Neural cell (in vitro differentiated cells): ENCODE measurements around the gene GRID1. TPM values are rescaled to one million over a fixed set of nuclear protein-coding genes. Genes with fewer than 3 reads are reported as not detected.

Experiments used
- H2AFZ ChIP-seq: fragments of 200-600, 300-800 bp; sonication (generic), shearing (Covaris generic); 2 replicates; pipeline ENCODE4 v1.6.0; 2014; ENCODE audit warnings: low read depth, mild to moderate bottlenecking, antibody characterized with exemption, low read length, moderate library complexity
- H3F3A ChIP-seq: fragments of 200-600 bp; shearing (Covaris generic); 2 replicates; pipeline ENCODE4 v1.6.1; 2016; ENCODE audit warnings: mild to moderate bottlenecking, moderate library complexity, mixed read lengths, antibody characterized with exemption, low read length; ENCODE audit not compliant: insufficient read depth, poor library complexity, severe bottlenecking
- H3K27ac ChIP-seq: fragments of 200-600, 300-800 bp; sonication (generic), shearing (Covaris generic); 2 replicates; pipeline ENCODE4 v1.5.1; 2014; ENCODE audit warnings: mild to moderate bottlenecking, low read length, moderate library complexity
- H3K27me3 ChIP-seq: fragments of 300-800, 200-600 bp; sonication (generic), shearing (Covaris generic); 2 replicates; pipeline ENCODE4 v1.6.0; 2014; ENCODE audit warnings: mild to moderate bottlenecking, low read depth, low read length, moderate library complexity; ENCODE audit not compliant: insufficient read depth
- H3K36me3 ChIP-seq: fragments of 300-800, 200-600 bp; sonication (generic), shearing (Covaris generic); 2 replicates; pipeline ENCODE4 v1.5.1; 2014; ENCODE audit warnings: mild to moderate bottlenecking, antibody characterized with exemption, low read length, moderate library complexity; ENCODE audit not compliant: insufficient read depth
- H3K4me2 ChIP-seq: fragments of 300-800, 200-600 bp; sonication (generic), shearing (Covaris generic); 2 replicates; pipeline ENCODE4 v1.6.0; 2014; ENCODE audit warnings: mild to moderate bottlenecking, low read length
- H3K4me3 ChIP-seq: fragments of 300-800, 200-600 bp; sonication (generic), shearing (Covaris generic); 2 replicates; pipeline ENCODE4 v1.5.1; 2014; ENCODE audit warnings: mild to moderate bottlenecking, low read length, moderate library complexity
- H3K79me2 ChIP-seq: fragments of 200-600 bp; shearing (Covaris generic); replicated peaks from 2 replicates; pipeline ENCODE4 v1.6.0; 2014; ENCODE audit warnings: mild to moderate bottlenecking, low read length, moderate library complexity; ENCODE audit not compliant: insufficient read depth
- H3K9ac ChIP-seq: fragments of 300-800, 200-600 bp; sonication (generic), shearing (Covaris generic); 2 replicates; pipeline ENCODE4 v1.6.1; 2016; ENCODE audit warnings: mild to moderate bottlenecking, low read length, mixed read lengths
- H3K9me2 ChIP-seq: fragments of 200-600 bp; shearing (Covaris generic); 2 replicates; pipeline ENCODE4 v1.6.1; 2016; ENCODE audit warnings: mild to moderate bottlenecking, low read length, mixed read lengths; ENCODE audit not compliant: insufficient read depth
- H3K9me3 ChIP-seq: fragments of 200-600, 300-800 bp; sonication (generic), shearing (Covaris generic); 2 replicates; pipeline ENCODE4 v1.6.1; 2016; ENCODE audit warnings: mild to moderate bottlenecking, mixed run types, low read length, moderate library complexity, mixed read lengths
- H4K20me1 ChIP-seq: fragments of 200-600 bp; shearing (Covaris generic); 2 replicates; pipeline ENCODE4 v1.6.1; 2016; ENCODE audit warnings: mild to moderate bottlenecking, mixed run types; ENCODE audit not compliant: insufficient read depth
- EP300 ChIP-seq: fragments of 450-650 bp; conservative IDR thresholded peaks from 2 replicates; pipeline ENCODE4 v1.6.1; 2014; ENCODE audit warnings: antibody characterized with exemption, mild to moderate bottlenecking, moderate library complexity; ENCODE audit not compliant: poor library complexity, severe bottlenecking
- EZH2 ChIP-seq: fragments of 200-600, 300-800 bp; shearing (Covaris generic), sonication (generic); IDR thresholded peaks from 2 replicates; pipeline ENCODE4 v1.6.1; 2014; ENCODE audit warnings: antibody characterized with exemption, low read length, borderline replicate concordance, mild to moderate bottlenecking; ENCODE audit not compliant: insufficient read depth, poor library complexity, severe bottlenecking
- MXI1 ChIP-seq: fragments of 450-650 bp; conservative IDR thresholded peaks from 2 replicates; pipeline ENCODE4 v1.6.1; 2014; ENCODE audit warnings: antibody characterized with exemption, mild to moderate bottlenecking; ENCODE audit not compliant: poor library complexity, severe bottlenecking
- POLR2AphosphoS5 ChIP-seq: IDR thresholded peaks from 2 replicates; pipeline ENCODE4 v1.6.1; 2012
- RAD21 ChIP-seq: fragments of 450-650 bp; conservative IDR thresholded peaks from 2 replicates; pipeline ENCODE4 v1.6.1; 2014; ENCODE audit warnings: antibody characterized with exemption, mild to moderate bottlenecking, moderate library complexity
- REST ChIP-seq: IDR thresholded peaks from 2 replicates; pipeline ENCODE4 v1.6.1; 2012; ENCODE audit warnings: borderline replicate concordance
- SMC3 ChIP-seq: fragments of 450-650 bp; conservative IDR thresholded peaks from 2 replicates; pipeline ENCODE4 v1.6.1; 2014; ENCODE audit warnings: antibody characterized with exemption, mild to moderate bottlenecking, moderate library complexity; ENCODE audit not compliant: poor library complexity
- TAF1 ChIP-seq: IDR thresholded peaks from 2 replicates; pipeline ENCODE4 v1.6.1; 2012; ENCODE audit warnings: low read depth
- polyA plus RNA-seq: library from polyadenylated mRNA; depleted of rRNA; stranded (reverse); fragments of >200 nt; gene quantifications from 2 replicates; pipeline ENCODE4 v1.2.3, GENCODE V29; 2014
- TF ChIP-seq, protein P1 (sequence below): fragments of 450-650 bp; IDR thresholded peaks from 2 replicates; pipeline ENCODE4 v1.5.1; 2014; ENCODE audit warnings: antibody characterized with exemption, mild to moderate bottlenecking, moderate library complexity; ENCODE audit not compliant: poor library complexity, severe bottlenecking

Gene GRID1
- polyA plus RNA-seq, 1 donor from 2014 or later, result 7.3 TPM

GRCh38 chr10:86049442-86049841, 317.2 kb downstream of the GRID1 start:
- H4K20me1 ChIP-seq, result no peaks in the 10 kb centered on the region
- no peaks in the 10 kb centered on the region for H3K9me3 ChIP-seq
- TF ChIP-seq MXI1 (no peak), EZH2 (no peak), REST (no peak), TAF1 (no peak), SMC3 (no peak), EP300 (no peak), RAD21 (no peak), POLR2AphosphoS5 (no peak)
- TF ChIP-seq, protein P1, sequence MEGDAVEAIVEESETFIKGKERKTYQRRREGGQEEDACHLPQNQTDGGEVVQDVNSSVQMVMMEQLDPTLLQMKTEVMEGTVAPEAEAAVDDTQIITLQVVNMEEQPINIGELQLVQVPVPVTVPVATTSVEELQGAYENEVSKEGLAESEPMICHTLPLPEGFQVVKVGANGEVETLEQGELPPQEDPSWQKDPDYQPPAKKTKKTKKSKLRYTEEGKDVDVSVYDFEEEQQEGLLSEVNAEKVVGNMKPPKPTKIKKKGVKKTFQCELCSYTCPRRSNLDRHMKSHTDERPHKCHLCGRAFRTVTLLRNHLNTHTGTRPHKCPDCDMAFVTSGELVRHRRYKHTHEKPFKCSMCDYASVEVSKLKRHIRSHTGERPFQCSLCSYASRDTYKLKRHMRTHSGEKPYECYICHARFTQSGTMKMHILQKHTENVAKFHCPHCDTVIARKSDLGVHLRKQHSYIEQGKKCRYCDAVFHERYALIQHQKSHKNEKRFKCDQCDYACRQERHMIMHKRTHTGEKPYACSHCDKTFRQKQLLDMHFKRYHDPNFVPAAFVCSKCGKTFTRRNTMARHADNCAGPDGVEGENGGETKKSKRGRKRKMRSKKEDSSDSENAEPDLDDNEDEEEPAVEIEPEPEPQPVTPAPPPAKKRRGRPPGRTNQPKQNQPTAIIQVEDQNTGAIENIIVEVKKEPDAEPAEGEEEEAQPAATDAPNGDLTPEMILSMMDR, result no peak
- no peaks in the 10 kb centered on the region for H3K36me3 ChIP-seq
- no peaks in the 10 kb centered on the region for H3K27me3 ChIP-seq
- no peak overlapping the region for H3K4me3 ChIP-seq
- H2AFZ ChIP-seq, result no peak overlapping the region
- H3F3A ChIP-seq, result no peaks in the 10 kb centered on the region
- no peak overlapping the region for H3K9ac ChIP-seq
- H3K79me2 ChIP-seq, result no peaks in the 10 kb centered on the region
- H3K4me2 ChIP-seq, result no peak overlapping the region
- H3K9me2 ChIP-seq, result no peaks in the 10 kb centered on the region
- H3K27ac ChIP-seq, result no peak overlapping the region

GRCh38 chr10:86048973-86049372, 317.6 kb downstream of the GRID1 start:
- Histone ChIP-seq H3K9me2 (no peaks in the 10 kb centered on the region), H3K9me3 (no peaks in the 10 kb centered on the region), H3K4me3 (no peak overlapping the region), H3K4me2 (no peak overlapping the region), H3K36me3 (no peaks in the 10 kb centered on the region), H3K27me3 (no peaks in the 10 kb centered on the region), H3F3A (no peaks in the 10 kb centered on the region), H3K27ac (no peak overlapping the region), H2AFZ (no peak overlapping the region), H3K79me2 (no peaks in the 10 kb centered on the region), H4K20me1 (no peaks in the 10 kb centered on the region), H3K9ac (no peak overlapping the region)
- no peak for TF ChIP-seq EZH2
- no peak for TF ChIP-seq REST
- no peak for TF ChIP-seq MXI1
- TF ChIP-seq, protein P1, result no peak
- no peak for TF ChIP-seq SMC3
- no peak for TF ChIP-seq TAF1
- no peak for TF ChIP-seq EP300
- TF ChIP-seq RAD21, result no peak
- TF ChIP-seq POLR2AphosphoS5, result no peak
